IMR-90 (cell line): ENCODE measurements around the gene GGTLC2.

Experiments used
- BHLHE40 ChIP-seq: fragments of 150-350 bp; IDR thresholded peaks from 2 replicates; pipeline ENCODE4 v1.6.1; 2016; ENCODE audit warnings: mild to moderate bottlenecking, low read depth, low read length
- CEBPB ChIP-seq: IDR thresholded peaks from 2 replicates; pipeline ENCODE4 v1.6.1; 2012; ENCODE audit warnings: low read depth, low read length, improper control_type of control experiment
- CTCF ChIP-seq: conservative IDR thresholded peaks from 2 replicates; pipeline ENCODE4 v1.5.1; 2012; ENCODE audit warnings: mild to moderate bottlenecking, low read depth, low read length, improper control_type of control experiment
- FOS ChIP-seq: fragments of 150-350 bp; IDR thresholded peaks from 2 replicates; pipeline ENCODE4 v1.6.1; 2016; ENCODE audit warnings: low read depth, low read length
- MAFK ChIP-seq: IDR thresholded peaks from 2 replicates; pipeline ENCODE4 v1.6.1; 2012; ENCODE audit warnings: low read depth, low read length, improper control_type of control experiment
- MAZ ChIP-seq: IDR thresholded peaks from 2 replicates; pipeline ENCODE4 v1.6.1; 2012; ENCODE audit warnings: low read depth, mild to moderate bottlenecking, low read length, improper control_type of control experiment, moderate library complexity, borderline replicate concordance
- MXI1 ChIP-seq: IDR thresholded peaks from 2 replicates; pipeline ENCODE4 v1.6.1; 2012; ENCODE audit warnings: low read depth, mild to moderate bottlenecking, low read length, moderate library complexity, borderline replicate concordance
- NFE2L2 ChIP-seq: fragments of 150-350 bp; IDR thresholded peaks from 2 replicates; pipeline ENCODE4 v1.6.1; 2016; ENCODE audit warnings: low read depth, mild to moderate bottlenecking, low read length
- POLR2A ChIP-seq: IDR thresholded peaks from 2 replicates; pipeline ENCODE4 v1.6.1; 2012; ENCODE audit warnings: mild to moderate bottlenecking, low read depth, low read length
- RCOR1 ChIP-seq: IDR thresholded peaks from 2 replicates; pipeline ENCODE4 v1.6.1; 2012; ENCODE audit warnings: mild to moderate bottlenecking, low read length, improper control_type of control experiment; ENCODE audit not compliant: insufficient replicate concordance
- RFX5 ChIP-seq: IDR thresholded peaks from 2 replicates; pipeline ENCODE4 v1.8.0; 2012; ENCODE audit warnings: low read depth, mild to moderate bottlenecking, low read length, moderate library complexity

- TF ChIP-seq CTCF = no peak
- no peak for TF ChIP-seq POLR2A
- TF ChIP-seq RFX5 = no peak
- TF ChIP-seq BHLHE40 = no peak
- TF ChIP-seq MXI1 = no peak
- no peak for TF ChIP-seq MAZ
- no peak for TF ChIP-seq NFE2L2
- no peak for TF ChIP-seq CEBPB
- no peak for TF ChIP-seq RCOR1
- TF ChIP-seq MAFK = no peak
- no peak for TF ChIP-seq FOS
Measured at GRCh38 chr22:22682196-22682595, 37.8 kb downstream of the GGTLC2 start.
